GM12878 (cell line): ENCODE measurements around the gene CHIT1. TPM values are rescaled to one million over a fixed set of nuclear protein-coding genes. Genes with fewer than 3 reads are reported as not detected.

ENCODE experiments used
- EED ChIP-seq: sonication (generic); IDR thresholded peaks from 2 replicates; pipeline ENCODE4 v1.6.1; 2016; ENCODE audit warnings: antibody characterized with exemption, low read depth
- FOS ChIP-seq: IDR thresholded peaks from 3 replicates; pipeline ENCODE4 v1.6.1; 2011; ENCODE audit warnings: borderline replicate concordance; ENCODE audit not compliant: insufficient read length; ENCODE audit errors: extremely low read depth
- FOXM1 ChIP-seq: IDR thresholded peaks from 2 replicates; pipeline ENCODE4 v1.6.1; 2012; ENCODE audit warnings: low read depth, mild to moderate bottlenecking, inconsistent platforms, low read length, moderate library complexity
- IKZF2 ChIP-seq, 2 experiments: fragments of 450-650 bp; IDR thresholded peaks; 2 replicates each; pipeline ENCODE4 v1.6.1; 2017; ENCODE audit warnings: mild to moderate bottlenecking in 2 of 2, moderate library complexity in 2 of 2
- polyA plus RNA-seq, 11 experiments: library from polyadenylated mRNA; depleted of rRNA in 4 of 11; unstranded in 6 of 11; stranded (reverse) in 5 of 11; fragments of >200 nt; fragmentation: Nextera tagmentation in 4 of 11; fragmentation: Illumina TruSeq in 1 of 11; extraction: Ambion mirVana in 4 of 11; extraction: Trizol in 1 of 11; gene quantifications; 1 replicate in 1 of 11; 2 replicates in 10 of 11; pipeline versions ENCODE4 v1.2.1 to v1.2.3, GENCODE V29; 2011 to 2016; ENCODE audit warnings: inconsistent platforms in 2 of 11, missing spikeins in 2 of 11, low read depth in 1 of 11
- total RNA-seq, 4 experiments: library from RNA; depleted of rRNA in 3 of 4; stranded (reverse); fragments of >200 nt in 3 of 4; fragmentation: Illumina TruSeq in 1 of 4; extraction: Trizol in 1 of 4; gene quantifications; 2 replicates each; pipeline versions ENCODE4 v1.2.1 to v1.2.3, GENCODE V29; 2013 to 2021
- TF ChIP-seq, protein P1 (sequence below): fragments of 450-650 bp; IDR thresholded peaks from 2 replicates; pipeline ENCODE4 v1.6.1; 2014; ENCODE audit warnings: mild to moderate bottlenecking
- TF ChIP-seq, protein P2 (sequence below): fragments of 450-650 bp; IDR thresholded peaks from 2 replicates; pipeline ENCODE4 v1.6.1; 2017; ENCODE audit warnings: borderline replicate concordance
- TF ChIP-seq, protein P3 (sequence below): IDR thresholded peaks from 2 replicates; pipeline ENCODE4 v1.6.1; 2011; ENCODE audit warnings: low read depth, low read length, improper control_type of control experiment, borderline replicate concordance
- TF ChIP-seq, protein P4 (sequence below): IDR thresholded peaks from 2 replicates; pipeline ENCODE4 v1.6.1; 2012; ENCODE audit warnings: low read depth, low read length, improper control_type of control experiment

Gene CHIT1
- total and polyA plus RNA-seq, 10 of the 15 experiments (the other 5 are each of a cell fraction or from before 2014, with no cell fraction given) = 0.02 to 2.1 (median 0.76) TPM

DNA sequence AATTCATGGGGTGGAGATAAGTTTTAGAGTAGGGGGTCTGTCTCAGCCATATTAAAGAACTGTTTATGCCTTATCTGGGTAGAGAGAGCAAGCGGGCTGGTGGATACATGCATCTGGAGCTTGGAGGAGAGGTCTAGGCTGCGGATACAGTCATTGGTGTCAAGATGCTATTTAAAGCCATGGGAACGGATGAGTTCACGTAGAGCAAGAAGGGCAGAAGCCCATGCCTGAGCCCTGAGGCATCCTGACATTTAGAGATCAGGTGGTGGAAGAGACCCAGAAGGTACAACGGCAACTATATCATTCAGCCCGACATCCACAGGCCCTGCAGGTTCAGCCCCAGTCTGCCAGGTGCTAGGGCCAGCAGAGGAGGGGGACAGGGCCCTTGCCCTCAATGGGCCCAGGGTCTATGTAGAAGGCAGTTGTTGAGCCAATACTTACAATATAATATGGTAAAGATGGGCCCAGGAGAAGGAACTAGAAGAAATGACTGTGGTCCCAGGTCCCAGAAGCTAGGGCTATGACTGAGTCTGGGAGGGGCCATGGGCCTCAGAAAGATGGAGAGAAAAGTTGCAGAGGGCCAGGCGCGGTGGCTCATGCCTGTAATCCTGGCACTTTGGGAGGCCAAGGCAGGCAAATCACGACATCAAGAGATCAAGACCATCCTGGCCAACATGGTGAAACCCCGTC is 27.8 kb downstream of the CHIT1 start (continued):
- TF ChIP-seq IKZF2 (IDR thresholded peaks at IDR 0.05) (no peak), EED (no peak), FOS (no peak), FOXM1 (no peak)
- TF ChIP-seq, protein P1, sequence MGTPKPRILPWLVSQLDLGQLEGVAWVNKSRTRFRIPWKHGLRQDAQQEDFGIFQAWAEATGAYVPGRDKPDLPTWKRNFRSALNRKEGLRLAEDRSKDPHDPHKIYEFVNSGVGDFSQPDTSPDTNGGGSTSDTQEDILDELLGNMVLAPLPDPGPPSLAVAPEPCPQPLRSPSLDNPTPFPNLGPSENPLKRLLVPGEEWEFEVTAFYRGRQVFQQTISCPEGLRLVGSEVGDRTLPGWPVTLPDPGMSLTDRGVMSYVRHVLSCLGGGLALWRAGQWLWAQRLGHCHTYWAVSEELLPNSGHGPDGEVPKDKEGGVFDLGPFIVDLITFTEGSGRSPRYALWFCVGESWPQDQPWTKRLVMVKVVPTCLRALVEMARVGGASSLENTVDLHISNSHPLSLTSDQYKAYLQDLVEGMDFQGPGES = no peak
- TF ChIP-seq, protein P2, sequence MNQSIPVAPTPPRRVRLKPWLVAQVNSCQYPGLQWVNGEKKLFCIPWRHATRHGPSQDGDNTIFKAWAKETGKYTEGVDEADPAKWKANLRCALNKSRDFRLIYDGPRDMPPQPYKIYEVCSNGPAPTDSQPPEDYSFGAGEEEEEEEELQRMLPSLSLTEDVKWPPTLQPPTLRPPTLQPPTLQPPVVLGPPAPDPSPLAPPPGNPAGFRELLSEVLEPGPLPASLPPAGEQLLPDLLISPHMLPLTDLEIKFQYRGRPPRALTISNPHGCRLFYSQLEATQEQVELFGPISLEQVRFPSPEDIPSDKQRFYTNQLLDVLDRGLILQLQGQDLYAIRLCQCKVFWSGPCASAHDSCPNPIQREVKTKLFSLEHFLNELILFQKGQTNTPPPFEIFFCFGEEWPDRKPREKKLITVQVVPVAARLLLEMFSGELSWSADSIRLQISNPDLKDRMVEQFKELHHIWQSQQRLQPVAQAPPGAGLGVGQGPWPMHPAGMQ = no peak
- TF ChIP-seq, protein P3, sequence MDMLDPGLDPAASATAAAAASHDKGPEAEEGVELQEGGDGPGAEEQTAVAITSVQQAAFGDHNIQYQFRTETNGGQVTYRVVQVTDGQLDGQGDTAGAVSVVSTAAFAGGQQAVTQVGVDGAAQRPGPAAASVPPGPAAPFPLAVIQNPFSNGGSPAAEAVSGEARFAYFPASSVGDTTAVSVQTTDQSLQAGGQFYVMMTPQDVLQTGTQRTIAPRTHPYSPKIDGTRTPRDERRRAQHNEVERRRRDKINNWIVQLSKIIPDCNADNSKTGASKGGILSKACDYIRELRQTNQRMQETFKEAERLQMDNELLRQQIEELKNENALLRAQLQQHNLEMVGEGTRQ = no peak
- TF ChIP-seq, protein P4, sequence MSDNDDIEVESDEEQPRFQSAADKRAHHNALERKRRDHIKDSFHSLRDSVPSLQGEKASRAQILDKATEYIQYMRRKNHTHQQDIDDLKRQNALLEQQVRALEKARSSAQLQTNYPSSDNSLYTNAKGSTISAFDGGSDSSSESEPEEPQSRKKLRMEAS = no peak
